Right ventricle myocardium inferior (tissue), 1 donor: ENCODE data around the gene MYPOP. TPM values are rescaled to one million over a fixed set of nuclear protein-coding genes. Genes with fewer than 3 reads are reported as not detected.
A peak's percentile ranks its signal among the peaks of the same experiment; 100 is the strongest.

ENCODE experiments used
- ATAC-seq: fragments of 200-7000 bp; cut with Tn5 transposase; one replicate; pipeline ENCODE4 v1.9.1; 2020; ENCODE audit warnings: mild to moderate bottlenecking, moderate library complexity
- DNase-seq: peaks from one replicate; pipeline ENCODE4 v3.0.0; 2021; ENCODE audit errors: missing footprints
- intact Hi-C: fragments of 100-400 bp; cut with DNase I; formaldehyde crosslinking; loops from one replicate; pipeline ENCODE4 v1.11.0; 2022
- long read RNA-seq: library from polyadenylated mRNA; unstranded; transcript quantifications from one replicate; pipeline ENCODE4 v2.0.0, GENCODE V29; 2021
- total RNA-seq: library from RNA; stranded (reverse); fragmentation: NEBNext Ultra II Directional; extraction: Animal tissue kit (Norgen Biotek cat#: 25700); gene quantifications from one replicate; pipeline ENCODE4 v1.2.1, GENCODE V29; 2021
- donor health status: DM: no; HTN: yes; CAD: no; lungs with severe emphysema.

MYPOP gene
- 16.0 TPM for total RNA-seq
- long read RNA-seq, partial matches to known transcripts: 3 of 3 reads
- long read RNA-seq, other reads (novel, unspliced or antisense): 0 of 3 reads

GRCh38 chr19:45901912-45902650 lies at the start of gene MYPOP:
Gene MYPOP (minus strand): TSS chr19:45902613. CDS start chr19:45901773, 840 bp downstream.
- no peak for ATAC-seq

GRCh38 chr19:45947926-45948325 lies 45.5 kb upstream of the MYPOP start:
- no peak for ATAC-seq
- intact Hi-C loops: no loop called here

More at GRCh38 chr19:45901912-45902650, at the start of gene MYPOP:
- DNase-seq: no peak
- intact Hi-C loops: loop anchor here (1.0 to 10.0 kb wide), 2 partner anchors 39 to 113 kb away; partner anchors contain the start of gene SYMPK

GRCh38 chr19:45940515-45940805 lies 38.0 kb upstream of the MYPOP start:
- ATAC-seq (no peak), DNase-seq (no peak)
- intact Hi-C loops: no loop called here

More at GRCh38 chr19:45947926-45948325, 45.5 kb upstream of the MYPOP start:
- DNase-seq: no peak

- intact Hi-C loops: loop anchor here (10.0 kb wide), 1 partner anchor 55 kb away; the partner anchor contains the start of gene CCDC61
- ATAC-seq (no peak), DNase-seq (no peak)
Measured at GRCh38 chr19:45939792-45940514, 37.5 kb upstream of the MYPOP start.

GRCh38 chr19:45938733-45939319 lies 36.4 kb upstream of the MYPOP start:
- intact Hi-C loops: loop anchor here (10.0 kb wide), 1 partner anchor 56 kb away; the partner anchor contains the start of gene CCDC61
- DNase-seq: no peak
- no peak for ATAC-seq

- no peak for DNase-seq
- intact Hi-C loops: loop anchor here (10.0 kb wide), 1 partner anchor 60 kb away; the partner anchor contains the start of gene CCDC61
- ATAC-seq: no peak
Measured at GRCh38 chr19:45935267-45935666, 32.9 kb upstream of the MYPOP start.

GRCh38 chr19:45934551-45935230 lies 32.3 kb upstream of the MYPOP start:
- DNase-seq (no peak), ATAC-seq (no peak)
- intact Hi-C loops: loop anchor here (10.0 kb wide), 1 partner anchor 60 kb away; the partner anchor contains the start of gene CCDC61

- DNase-seq (no peak), ATAC-seq (no peak)
- intact Hi-C loops: loop anchor here (10.0 kb wide), 1 partner anchor 61 kb away; the partner anchor contains the start of gene CCDC61
Measured at GRCh38 chr19:45933759-45934158, 31.3 kb upstream of the MYPOP start.

GRCh38 chr19:45931055-45931454 lies 28.6 kb upstream of the MYPOP start:
- intact Hi-C loops: loop anchor here (10.0 kb wide), 1 partner anchor 64 kb away; the partner anchor contains the start of gene CCDC61
- DNase-seq (no peak), ATAC-seq (no peak)

GRCh38 chr19:45929247-45929646 lies 26.8 kb upstream of the MYPOP start:
- DNase-seq (no peak), ATAC-seq (no peak)
- intact Hi-C loops: no loop called here

GRCh38 chr19:45927565-45928261 lies 25.3 kb upstream of the MYPOP start:
- DNase-seq (peak; percentile 90), ATAC-seq (peak; percentile 83)
- intact Hi-C loops: no loop called here

GRCh38 chr19:45924891-45925447 lies 22.6 kb upstream of the MYPOP start:
- intact Hi-C loops: no loop called here
- DNase-seq (no peak), ATAC-seq (no peak)

- intact Hi-C loops: no loop called here
- no peak for DNase-seq
- ATAC-seq: no peak
Measured at GRCh38 chr19:45922281-45922680, 19.9 kb upstream of the MYPOP start.

- DNase-seq (no peak), ATAC-seq (no peak)
- intact Hi-C loops: no loop called here
Measured at GRCh38 chr19:45920458-45920857, 18.0 kb upstream of the MYPOP start.

- ATAC-seq (no peak), DNase-seq (no peak)
- intact Hi-C loops: no loop called here
Measured at GRCh38 chr19:45919678-45920077, 17.3 kb upstream of the MYPOP start.

- ATAC-seq (no peak), DNase-seq (no peak)
- intact Hi-C loops: no loop called here
Measured at GRCh38 chr19:45918721-45919120, 16.3 kb upstream of the MYPOP start.

- ATAC-seq (no peak), DNase-seq (no peak)
- intact Hi-C loops: no loop called here
Measured at GRCh38 chr19:45917421-45918091, 15.1 kb upstream of the MYPOP start.
